GM12878 (cell line): ENCODE results near the gene COX17. TPM values are rescaled to one million over a fixed set of nuclear protein-coding genes. Genes with fewer than 3 reads are reported as not detected.
A peak's percentile ranks its signal among the peaks of the same experiment; 100 is the strongest.

ENCODE experiments used
- BRCA1 ChIP-seq: IDR thresholded peaks from 2 replicates; pipeline ENCODE4 v1.6.1; 2011; ENCODE audit warnings: low read depth, low read length, improper control_type of control experiment
- CHD2 ChIP-seq: IDR thresholded peaks from 2 replicates; pipeline ENCODE4 v1.6.1; 2011; ENCODE audit warnings: low read depth, low read length, improper control_type of control experiment, borderline replicate concordance
- CREB1 ChIP-seq: IDR thresholded peaks from 2 replicates; pipeline ENCODE4 v1.6.1; 2012; ENCODE audit warnings: low read depth, mild to moderate bottlenecking, inconsistent platforms
- CUX1 ChIP-seq: IDR thresholded peaks from 2 replicates; pipeline ENCODE4 v1.6.1; 2012; ENCODE audit warnings: improper control_type of control experiment, low read depth, low read length; ENCODE audit not compliant: insufficient replicate concordance
- EP300 ChIP-seq, 2 experiments: fragments of 150-350 bp in 1 of 2; IDR thresholded peaks; 2 replicates each; pipeline ENCODE4 v1.6.1; 2011 to 2012; ENCODE audit warnings: low read depth in 2 of 2, low read length in 2 of 2, borderline replicate concordance in 1 of 2, improper control_type of control experiment in 1 of 2, inconsistent platforms in 1 of 2; ENCODE audit not compliant: control insufficient read depth in 1 of 2
- GATAD2B ChIP-seq: fragments of 450-650 bp; conservative IDR thresholded peaks from 2 replicates; pipeline ENCODE4 v1.6.1; 2017; ENCODE audit warnings: low read depth, mild to moderate bottlenecking, moderate library complexity
- HCFC1 ChIP-seq: fragments of 150-350 bp; IDR thresholded peaks from 2 replicates; pipeline ENCODE4 v1.6.1; 2014; ENCODE audit warnings: low read length
- HSF1 ChIP-seq: fragments of 150-350 bp; IDR thresholded peaks from 2 replicates; pipeline ENCODE4 v1.6.1; 2014; ENCODE audit warnings: mild to moderate bottlenecking, low read depth, low read length
- IRF3 ChIP-seq: fragments of 450-650 bp; IDR thresholded peaks from 2 replicates; pipeline ENCODE4 v1.6.1; 2014; ENCODE audit warnings: mild to moderate bottlenecking
- JUNB ChIP-seq: IDR thresholded peaks from 2 replicates; pipeline ENCODE4 v1.6.1; 2016; ENCODE audit warnings: antibody characterized with exemption, mild to moderate bottlenecking
- KLF5 ChIP-seq: fragments of 450-650 bp; IDR thresholded peaks from 2 replicates; pipeline ENCODE4 v1.6.1; 2014; ENCODE audit warnings: mild to moderate bottlenecking; ENCODE audit not compliant: partially characterized antibody
- LARP7 ChIP-seq: fragments of 450-650 bp; IDR thresholded peaks from 2 replicates; pipeline ENCODE4 v1.6.1; 2017; ENCODE audit warnings: mild to moderate bottlenecking
- MEF2A ChIP-seq: IDR thresholded peaks from 2 replicates; pipeline ENCODE4 v1.6.1; 2011; ENCODE audit warnings: low read depth, mild to moderate bottlenecking, low read length, moderate library complexity; ENCODE audit not compliant: insufficient read depth
- MYC ChIP-seq: IDR thresholded peaks from 2 replicates; pipeline ENCODE4 v1.6.1; 2011; ENCODE audit warnings: mild to moderate bottlenecking, low read length, moderate library complexity, inconsistent platforms; ENCODE audit not compliant: insufficient read depth, insufficient replicate concordance, insufficient read length, severe bottlenecking
- PML ChIP-seq: IDR thresholded peaks from 2 replicates; pipeline ENCODE4 v1.6.1; 2012; ENCODE audit warnings: low read length, inconsistent platforms
- RCOR1 ChIP-seq: conservative IDR thresholded peaks from 2 replicates; pipeline ENCODE4 v1.6.1; 2012; ENCODE audit warnings: low read depth, low read length, improper control_type of control experiment
- SPI1 ChIP-seq: IDR thresholded peaks from 2 replicates; pipeline ENCODE4 v1.6.1; 2011; ENCODE audit warnings: low read depth, mild to moderate bottlenecking, low read length, moderate library complexity, borderline replicate concordance; ENCODE audit not compliant: insufficient read depth
- SREBF2 ChIP-seq: IDR thresholded peaks from 2 replicates; pipeline ENCODE4 v1.6.1; 2012; ENCODE audit warnings: mild to moderate bottlenecking, low read length
- SUZ12 ChIP-seq: fragments of 200-600 bp; sonication (generic); IDR thresholded peaks from one replicate; pipeline ENCODE4 v1.6.1; 2018; ENCODE audit warnings: antibody characterized with exemption, mild to moderate bottlenecking; ENCODE audit not compliant: unreplicated experiment
- polyA plus RNA-seq, 11 experiments: library from polyadenylated mRNA; depleted of rRNA in 4 of 11; unstranded in 6 of 11; stranded (reverse) in 5 of 11; fragments of >200 nt; fragmentation: Nextera tagmentation in 4 of 11; fragmentation: Illumina TruSeq in 1 of 11; extraction: Ambion mirVana in 4 of 11; extraction: Trizol in 1 of 11; gene quantifications; 1 replicate in 1 of 11; 2 replicates in 10 of 11; pipeline versions ENCODE4 v1.2.1 to v1.2.3, GENCODE V29; 2011 to 2016; ENCODE audit warnings: inconsistent platforms in 2 of 11, missing spikeins in 2 of 11, low read depth in 1 of 11
- total RNA-seq, 4 experiments: library from RNA; depleted of rRNA in 3 of 4; stranded (reverse); fragments of >200 nt in 3 of 4; fragmentation: Illumina TruSeq in 1 of 4; extraction: Trizol in 1 of 4; gene quantifications; 2 replicates each; pipeline versions ENCODE4 v1.2.1 to v1.2.3, GENCODE V29; 2013 to 2021
- TF ChIP-seq, protein P1 (sequence below): IDR thresholded peaks from 2 replicates; pipeline ENCODE4 v1.6.1; 2012; ENCODE audit warnings: low read depth, low read length, improper control_type of control experiment
- TF ChIP-seq, protein P2 (sequence below): IDR thresholded peaks from 2 replicates; pipeline ENCODE4 v1.6.1; 2012; ENCODE audit warnings: low read depth, low read length, improper control_type of control experiment

The COX17 gene
- total and polyA plus RNA-seq, 10 of the 15 experiments (the other 5 are each of a cell fraction or from before 2014, with no cell fraction given) = 111 to 717 (median 243) TPM

DNA sequence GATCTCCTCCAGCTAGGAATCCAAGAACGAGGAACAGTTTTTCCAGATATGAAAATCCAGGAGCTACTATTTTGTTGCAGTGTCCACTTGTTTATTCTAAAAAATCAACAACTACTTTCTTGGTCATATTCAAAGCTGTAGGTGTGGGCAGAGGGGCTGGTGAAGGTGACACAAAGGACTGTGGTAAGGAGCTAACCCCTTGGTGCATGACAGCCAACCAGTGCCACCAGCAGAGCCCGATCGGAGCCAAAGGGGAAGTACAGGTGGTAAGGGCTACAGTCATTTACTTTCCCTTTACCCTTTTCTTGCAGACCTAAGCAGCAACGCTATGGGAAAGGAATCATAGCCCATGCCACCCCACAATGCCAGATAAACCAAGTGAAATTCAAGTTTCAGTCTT is 48.8 kb downstream of the COX17 start (continued):
- TF ChIP-seq IRF3 (no peak), SUZ12 (no peak), MEF2A (no peak), LARP7 (no peak), SREBF2 (no peak), SPI1 (0 out of 2 replicates have a peak, but pooled peaks have one; percentile 23), MYC (no peak), HCFC1 (no peak), RCOR1 (no peak), CUX1 (no peak), CREB1 (no peak), HSF1 (no peak), PML (no peak), GATAD2B (peak; percentile 39; the same call in 1 of the 2 replicates), KLF5 (no peak), EP300 (IDR thresholded peaks at IDR 0.05; ENCODE audit: borderline replicate concordance in 1 of 2, control insufficient read depth in 1 of 2, low read depth in 2 of 2, low read length in 2 of 2) (0 out of 4 replicates have a peak, but pooled peaks of 1 of the 2 experiments have one; percentile 28), BRCA1 (no peak), JUNB (no peak), CHD2 (no peak)
- TF ChIP-seq, protein P1, sequence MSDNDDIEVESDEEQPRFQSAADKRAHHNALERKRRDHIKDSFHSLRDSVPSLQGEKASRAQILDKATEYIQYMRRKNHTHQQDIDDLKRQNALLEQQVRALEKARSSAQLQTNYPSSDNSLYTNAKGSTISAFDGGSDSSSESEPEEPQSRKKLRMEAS = no peak
- TF ChIP-seq, protein P2, sequence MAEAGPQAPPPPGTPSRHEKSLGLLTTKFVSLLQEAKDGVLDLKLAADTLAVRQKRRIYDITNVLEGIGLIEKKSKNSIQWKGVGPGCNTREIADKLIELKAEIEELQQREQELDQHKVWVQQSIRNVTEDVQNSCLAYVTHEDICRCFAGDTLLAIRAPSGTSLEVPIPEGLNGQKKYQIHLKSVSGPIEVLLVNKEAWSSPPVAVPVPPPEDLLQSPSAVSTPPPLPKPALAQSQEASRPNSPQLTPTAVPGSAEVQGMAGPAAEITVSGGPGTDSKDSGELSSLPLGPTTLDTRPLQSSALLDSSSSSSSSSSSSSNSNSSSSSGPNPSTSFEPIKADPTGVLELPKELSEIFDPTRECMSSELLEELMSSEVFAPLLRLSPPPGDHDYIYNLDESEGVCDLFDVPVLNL = no peak
